PFSK-1 (cell line): ENCODE data around the gene ACADL.

Experiments used
- POLR2AphosphoS5 ChIP-seq: IDR thresholded peaks from 2 replicates; pipeline ENCODE4 v1.6.1; 2012; ENCODE audit warnings: low read depth, mild to moderate bottlenecking, control low read depth, low read length, moderate library complexity
- SIN3A ChIP-seq: IDR thresholded peaks from 2 replicates; pipeline ENCODE4 v1.6.1; 2012; ENCODE audit warnings: mild to moderate bottlenecking, low read length, moderate library complexity, borderline replicate concordance; ENCODE audit not compliant: insufficient read depth
- TAF1 ChIP-seq: IDR thresholded peaks from 2 replicates; pipeline ENCODE4 v1.6.1; 2012; ENCODE audit warnings: low read length, control low read depth, borderline replicate concordance; ENCODE audit not compliant: insufficient read depth

GRCh38 chr2:210188190-210188589 is 37.1 kb downstream of the ACADL start:
- TF ChIP-seq SIN3A (no peak), TAF1 (no peak), POLR2AphosphoS5 (no peak)
